Trophoblast cell (in vitro differentiated cells and primary cell): ENCODE results near the gene LRP3.

Source experiments
- DNase-seq, 2 donors: peaks; one replicate each; pipeline ENCODE4 v3.0.0-alpha.2; 2016
- H2AFZ ChIP-seq: 2 replicates; pipeline ENCODE4 v1.6.1; 2013; ENCODE audit warnings: low read length, moderate library complexity, mild to moderate bottlenecking; ENCODE audit not compliant: insufficient read depth, poor library complexity
- H2AK5ac ChIP-seq: 2 replicates; pipeline ENCODE4 v1.6.1; 2013; ENCODE audit warnings: mild to moderate bottlenecking, low read length
- H2BK120ac ChIP-seq: 2 replicates; pipeline ENCODE4 v1.6.1; 2013; ENCODE audit warnings: low read length, mild to moderate bottlenecking, moderate library complexity; ENCODE audit not compliant: insufficient read depth, poor library complexity
- H2BK12ac ChIP-seq: 2 replicates; pipeline ENCODE4 v1.6.1; 2013; ENCODE audit warnings: mild to moderate bottlenecking, low read length, moderate library complexity
- H2BK5ac ChIP-seq: 2 replicates; pipeline ENCODE4 v1.6.1; 2013; ENCODE audit warnings: low read length, low read depth, moderate library complexity, mild to moderate bottlenecking; ENCODE audit not compliant: poor library complexity
- H3K14ac ChIP-seq: 2 replicates; pipeline ENCODE4 v1.6.1; 2013; ENCODE audit warnings: mild to moderate bottlenecking, low read length
- H3K18ac ChIP-seq: 2 replicates; pipeline ENCODE4 v1.6.1; 2013; ENCODE audit warnings: mild to moderate bottlenecking, low read length
- H3K23ac ChIP-seq: 2 replicates; pipeline ENCODE4 v1.6.1; 2013; ENCODE audit warnings: low read length
- H3K27ac ChIP-seq: 2 replicates; pipeline ENCODE4 v1.5.1; 2013; ENCODE audit warnings: low read depth, mild to moderate bottlenecking, inconsistent platforms, low read length, moderate library complexity
- H3K27me3 ChIP-seq: 2 replicates; pipeline ENCODE4 v1.6.1; 2013; ENCODE audit warnings: inconsistent platforms, mild to moderate bottlenecking, low read length, moderate library complexity; ENCODE audit not compliant: insufficient read depth
- H3K36me3 ChIP-seq, 2 experiments: 1 replicate in 1 of 2; 2 replicates in 1 of 2; pipeline ENCODE4 v1.6.1; 2013; ENCODE audit warnings: low read length in 2 of 2, mild to moderate bottlenecking in 2 of 2, moderate library complexity in 1 of 2; ENCODE audit not compliant: insufficient read depth in 2 of 2, control insufficient read depth in 1 of 2
- H3K4ac ChIP-seq: 2 replicates; pipeline ENCODE4 v1.6.1; 2013; ENCODE audit warnings: low read depth, mild to moderate bottlenecking, low read length, moderate library complexity
- H3K4me1 ChIP-seq, 2 experiments: 1 replicate in 1 of 2; 2 replicates in 1 of 2; pipeline ENCODE4 v1.6.1; 2013; ENCODE audit warnings: low read length in 2 of 2, mild to moderate bottlenecking in 2 of 2, moderate library complexity in 1 of 2; ENCODE audit not compliant: insufficient read depth in 2 of 2, control insufficient read depth in 1 of 2
- H3K4me2 ChIP-seq: 2 replicates; pipeline ENCODE4 v1.6.1; 2013; ENCODE audit warnings: inconsistent platforms, mild to moderate bottlenecking, low read length, moderate library complexity
- H3K4me3 ChIP-seq: 2 replicates; pipeline ENCODE4 v1.5.1; 2013; ENCODE audit warnings: mild to moderate bottlenecking, low read depth, low read length, inconsistent platforms
- H3K79me1 ChIP-seq: one replicate; pipeline ENCODE4 v1.6.1; 2013; ENCODE audit warnings: low read length
- H3K79me2 ChIP-seq: 2 replicates; pipeline ENCODE4 v1.6.1; 2013; ENCODE audit warnings: low read length, mild to moderate bottlenecking; ENCODE audit not compliant: control insufficient read depth, insufficient read depth, poor library complexity
- H3K9ac ChIP-seq: 2 replicates; pipeline ENCODE4 v1.6.1; 2013; ENCODE audit warnings: mild to moderate bottlenecking, low read length
- H3K9me3 ChIP-seq: 2 replicates; pipeline ENCODE4 v1.6.1; 2013; ENCODE audit warnings: low read depth, mild to moderate bottlenecking, control low read depth, inconsistent platforms, low read length; ENCODE audit not compliant: insufficient read depth
- H4K12ac ChIP-seq: 2 replicates; pipeline ENCODE4 v1.6.1; 2013; ENCODE audit warnings: low read depth, mild to moderate bottlenecking, low read length, moderate library complexity
- H4K8ac ChIP-seq: 2 replicates; pipeline ENCODE4 v1.6.1; 2013; ENCODE audit warnings: low read depth, mild to moderate bottlenecking, low read length, moderate library complexity
- H4K91ac ChIP-seq: one replicate; pipeline ENCODE4 v1.6.1; 2013; ENCODE audit warnings: low read depth, mild to moderate bottlenecking, low read length, moderate library complexity
- WGBS: extraction: QIAGEN DNeasy Blood & Tissue Kit; methylation state at CpG from one replicate; pipeline ENCODE4 v1.1.7; 2013; ENCODE audit warnings: missing lambda C conversion rate; ENCODE audit not compliant: insufficient read length, insufficient coverage; ENCODE audit errors: extremely low coverage; 5-methylcytosine and 5-hydroxymethylcytosine counted together

Gene LRP3

GRCh38 chr19:33157906-33158305 lies 36.2 kb upstream of the LRP3 start:
- H2BK12ac ChIP-seq, result no peak overlapping the region
- H3K4me1 ChIP-seq, result no peaks in the 10 kb centered on the region
- no peak overlapping the region for H2BK5ac ChIP-seq
- no peak overlapping the region for H3K18ac ChIP-seq
- no peaks in the 10 kb centered on the region for H3K79me1 ChIP-seq
- no peak overlapping the region for H2AK5ac ChIP-seq
- H4K12ac ChIP-seq, result no peak overlapping the region
- H3K27me3 ChIP-seq, result peaks cover 2% of the 10 kb centered on the region
- H3K27ac ChIP-seq, result no peak overlapping the region
- H3K4me2 ChIP-seq, result no peak overlapping the region
- no peak overlapping the region for H3K23ac ChIP-seq
- no peaks in the 10 kb centered on the region for H3K79me2 ChIP-seq
- H2BK120ac ChIP-seq, result no peak overlapping the region
- no peak for DNase-seq
- H3K36me3 ChIP-seq, result no peaks in the 10 kb centered on the region
- H3K14ac ChIP-seq, result no peak overlapping the region
- H3K4me3 ChIP-seq, result no peak overlapping the region
- no peak overlapping the region for H2AFZ ChIP-seq
- no peak overlapping the region for H4K8ac ChIP-seq
- WGBS, result no CpG with 5 or more reads among the region's 3 CpGs
- no peak overlapping the region for H3K4ac ChIP-seq
- H4K91ac ChIP-seq, result no peak overlapping the region
- H3K9ac ChIP-seq, result no peak overlapping the region
- no peaks in the 10 kb centered on the region for H3K9me3 ChIP-seq

- no peak overlapping the region for H4K12ac ChIP-seq
- H3K14ac ChIP-seq, result no peak overlapping the region
- H3K27me3 ChIP-seq, result peaks cover 2% of the 10 kb centered on the region
- H3K79me1 ChIP-seq, result no peaks in the 10 kb centered on the region
- no CpG with 5 or more reads among the region's 6 CpGs for whole genome bisulfite sequencing
- no peak overlapping the region for H3K4ac ChIP-seq
- H3K27ac ChIP-seq, result no peak overlapping the region
- H3K9me3 ChIP-seq, result no peaks in the 10 kb centered on the region
- H2AK5ac ChIP-seq, result no peak overlapping the region
- no peak overlapping the region for H3K4me2 ChIP-seq
- H3K4me3 ChIP-seq, result no peak overlapping the region
- no peak overlapping the region for H3K18ac ChIP-seq
- H2AFZ ChIP-seq, result no peak overlapping the region
- no peaks in the 10 kb centered on the region for H3K4me1 ChIP-seq
- no peaks in the 10 kb centered on the region for H3K36me3 ChIP-seq
- no peak overlapping the region for H2BK120ac ChIP-seq
- no peak overlapping the region for H2BK12ac ChIP-seq
- no peak overlapping the region for H4K8ac ChIP-seq
- H3K23ac ChIP-seq, result no peak overlapping the region
- H4K91ac ChIP-seq, result no peak overlapping the region
- H2BK5ac ChIP-seq, result no peak overlapping the region
- DNase-seq, result no peak
- H3K9ac ChIP-seq, result no peak overlapping the region
- H3K79me2 ChIP-seq, result no peaks in the 10 kb centered on the region
Observed at GRCh38 chr19:33158365-33158764, 35.8 kb upstream of the LRP3 start.

GRCh38 chr19:33159149-33159548 lies 35.0 kb upstream of the LRP3 start:
- Histone ChIP-seq H2BK5ac (no peak overlapping the region), H2AK5ac (no peak overlapping the region), H2BK120ac (no peak overlapping the region), H3K4me3 (no peak overlapping the region), H3K36me3 (no peaks in the 10 kb centered on the region), H2BK12ac (no peak overlapping the region), H4K91ac (no peak overlapping the region), H3K9me3 (no peaks in the 10 kb centered on the region), H3K23ac (no peak overlapping the region), H3K18ac (no peak overlapping the region), H3K27me3 (peaks cover 2% of the 10 kb centered on the region), H3K4ac (no peak overlapping the region), H4K12ac (no peak overlapping the region), H2AFZ (no peak overlapping the region), H3K14ac (no peak overlapping the region), H3K79me2 (no peaks in the 10 kb centered on the region), H3K4me1 (no peaks in the 10 kb centered on the region), H4K8ac (no peak overlapping the region), H3K4me2 (no peak overlapping the region), H3K79me1 (no peaks in the 10 kb centered on the region), H3K9ac (no peak overlapping the region), H3K27ac (no peak overlapping the region)
- no CpG with 5 or more reads among the region's 4 CpGs for WGBS
- DNase-seq, result no peak

GRCh38 chr19:33159893-33160292 lies 34.2 kb upstream of the LRP3 start:
- H3K9me3 ChIP-seq, result no peaks in the 10 kb centered on the region
- no peak for DNase-seq
- peaks cover 2% of the 10 kb centered on the region for H3K27me3 ChIP-seq
- no peak overlapping the region for H3K4ac ChIP-seq
- no peak overlapping the region for H2BK5ac ChIP-seq
- H4K12ac ChIP-seq, result no peak overlapping the region
- no peaks in the 10 kb centered on the region for H3K79me2 ChIP-seq
- no peak overlapping the region for H3K23ac ChIP-seq
- H3K4me1 ChIP-seq, result no peaks in the 10 kb centered on the region
- H4K91ac ChIP-seq, result no peak overlapping the region
- WGBS, result no CpG with 5 or more reads among the region's 8 CpGs
- no peak overlapping the region for H3K14ac ChIP-seq
- H3K4me2 ChIP-seq, result no peak overlapping the region
- H2BK12ac ChIP-seq, result no peak overlapping the region
- H2BK120ac ChIP-seq, result no peak overlapping the region
- H3K27ac ChIP-seq, result no peak overlapping the region
- H3K9ac ChIP-seq, result no peak overlapping the region
- H4K8ac ChIP-seq, result no peak overlapping the region
- no peak overlapping the region for H2AK5ac ChIP-seq
- H3K79me1 ChIP-seq, result no peaks in the 10 kb centered on the region
- H3K18ac ChIP-seq, result no peak overlapping the region
- no peaks in the 10 kb centered on the region for H3K36me3 ChIP-seq
- H3K4me3 ChIP-seq, result no peak overlapping the region
- H2AFZ ChIP-seq, result no peak overlapping the region
